NCI-H510A treated with DMSO at 0.1 percent for 48 hours (cell line): Measurements from ENCODE around the gene SPRYD4.
"Not testable (repeated sequence)": the region's sequence is repeated elsewhere in the genome, so short reads cannot be mapped to it uniquely, and the experiment has no call there.

ENCODE experiments used
- DNase-seq: peaks from one replicate; lab custom pipeline; 2025; lab: John Stamatoyannopoulos, UW

Gene SPRYD4

GRCh38 chr12:56468216-56469006 is at the start of gene SPRYD4:
TSS of gene SPRYD4 (plus strand) at chr12:56468578. CDS start at chr12:56468592, 14 bp downstream.
- DNase-seq = peak; percentile 91

- no peak for DNase-seq
These were observed 48.0 kb upstream of the SPRYD4 start for GRCh38 chr12:56420411-56420810.

- DNase-seq = no peak
These were observed 43.2 kb upstream of the SPRYD4 start for GRCh38 chr12:56425193-56425592.

DNA sequence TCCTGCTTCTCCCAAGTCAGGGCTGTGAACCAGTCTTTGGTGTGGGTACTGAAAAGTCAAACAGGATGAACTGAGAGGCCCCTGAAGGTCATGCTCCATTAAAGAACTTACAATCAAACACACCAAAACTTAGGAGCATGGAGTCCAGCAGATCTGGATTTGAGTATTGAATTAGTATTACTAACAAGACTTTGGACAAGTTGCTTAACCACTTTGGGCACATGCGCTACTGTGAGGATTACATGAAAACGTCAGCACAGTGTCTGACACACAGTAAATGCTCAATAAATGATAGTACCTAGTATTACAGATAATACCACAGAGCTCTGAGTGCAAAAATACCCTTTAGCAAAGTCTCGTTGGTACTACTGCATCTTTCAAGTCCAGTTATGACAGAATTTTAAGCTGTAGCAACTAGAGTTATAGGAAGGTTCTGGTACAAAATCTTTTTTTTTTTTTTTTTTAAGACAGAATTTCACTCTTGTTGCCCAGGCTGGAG is 42.4 kb upstream of the SPRYD4 start:
- no peak for DNase-seq

DNA sequence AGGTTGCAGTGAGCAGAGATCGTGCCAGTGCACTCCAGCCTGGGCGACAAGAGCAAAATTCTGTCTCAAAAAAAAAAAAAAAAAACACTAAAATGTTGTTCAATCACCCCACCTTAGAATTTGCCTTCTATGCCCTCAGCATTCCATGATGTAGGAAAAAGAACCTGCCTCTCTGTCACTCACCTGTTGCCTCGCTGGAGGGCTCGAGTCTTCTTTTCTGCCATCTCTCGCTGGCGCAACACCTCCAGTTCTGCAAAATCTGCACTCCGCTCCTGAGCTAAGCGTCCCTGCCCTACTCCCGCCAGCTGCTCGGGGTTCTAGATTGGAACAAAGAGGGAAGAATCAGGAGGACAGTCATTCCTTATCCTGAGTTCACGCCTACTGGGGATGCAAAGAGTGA is 37.1 kb upstream of the SPRYD4 start:
- no peak for DNase-seq

- DNase-seq = no peak
These were observed 36.5 kb upstream of the SPRYD4 start for GRCh38 chr12:56431850-56432249.

DNA sequence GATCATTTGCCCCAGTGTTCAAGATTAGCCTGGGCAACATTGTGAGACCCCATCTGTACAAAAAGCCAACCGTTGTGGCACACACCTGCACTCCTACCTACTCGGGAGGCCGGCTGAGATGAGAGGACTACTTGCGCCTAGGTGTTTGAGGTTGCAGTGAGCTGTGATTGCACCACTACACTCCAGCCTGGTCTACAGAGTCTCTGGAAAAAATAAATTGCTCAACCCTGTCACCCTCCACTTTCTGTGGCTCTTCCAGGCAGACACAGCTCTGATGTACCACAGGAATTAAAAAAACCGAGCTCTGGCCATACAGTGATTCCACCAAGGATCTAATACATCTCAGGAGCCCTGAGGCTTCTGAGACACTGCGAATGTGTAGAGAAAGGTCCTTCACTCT is 33.5 kb upstream of the SPRYD4 start:
- no peak for DNase-seq

GRCh38 chr12:56437430-56438176 is 30.8 kb upstream of the SPRYD4 start:
- no peak for DNase-seq

GRCh38 chr12:56443208-56443607 is 25.2 kb upstream of the SPRYD4 start:
- DNase-seq = not testable (repeated sequence)

DNA sequence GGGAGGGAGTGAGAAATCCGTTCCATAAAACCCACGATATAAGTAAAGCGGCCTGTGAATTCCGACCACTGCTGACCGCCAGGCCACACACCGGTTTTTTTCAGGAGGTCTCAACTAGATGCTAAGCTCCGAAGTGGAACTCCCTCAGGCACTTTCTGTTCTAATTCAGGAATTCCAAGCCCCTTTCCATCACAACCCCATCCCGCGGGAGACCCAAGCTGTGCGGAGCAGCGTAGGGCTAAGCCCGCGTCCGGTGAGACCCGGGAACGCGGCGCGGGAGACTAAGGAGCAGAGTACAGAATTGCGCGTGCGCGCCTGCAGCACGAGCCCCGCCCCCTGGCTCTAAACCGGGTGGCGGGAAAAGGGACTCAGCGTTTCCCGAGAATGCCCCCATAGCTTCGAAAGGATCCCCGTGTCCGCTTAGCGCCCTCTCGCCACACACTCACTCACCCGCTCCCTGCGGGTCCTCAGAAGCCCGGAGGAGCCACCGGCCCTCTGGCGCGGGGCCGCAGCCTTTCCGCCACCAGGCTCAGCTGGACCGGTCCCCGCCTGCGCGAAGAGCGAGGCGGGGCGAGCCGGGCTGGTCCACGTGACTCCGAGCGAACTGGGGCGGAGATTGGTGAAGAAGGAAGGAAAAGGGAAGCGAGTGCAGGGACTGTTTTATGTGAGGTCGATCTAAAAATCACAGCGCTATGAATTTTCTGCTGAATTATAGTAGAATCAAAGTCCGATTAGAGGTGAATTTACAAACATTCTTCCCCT is 19.3 kb upstream of the SPRYD4 start, which contains the start of gene TIMELESS:
Gene TIMELESS, minus strand, starts transcription at position 567 of the 762 bp plus-strand sequence. CDS start 15,256 bp downstream, outside the sequence.
- peak; percentile 96 for DNase-seq

- DNase-seq = peak; percentile 44
These were observed 18.8 kb upstream of the SPRYD4 start for GRCh38 chr12:56449622-56449984.

GRCh38 chr12:56450241-56450640 is 18.1 kb upstream of the SPRYD4 start:
- no peak for DNase-seq

- DNase-seq = no peak
These were observed 17.2 kb upstream of the SPRYD4 start for GRCh38 chr12:56451147-56451546.

DNA sequence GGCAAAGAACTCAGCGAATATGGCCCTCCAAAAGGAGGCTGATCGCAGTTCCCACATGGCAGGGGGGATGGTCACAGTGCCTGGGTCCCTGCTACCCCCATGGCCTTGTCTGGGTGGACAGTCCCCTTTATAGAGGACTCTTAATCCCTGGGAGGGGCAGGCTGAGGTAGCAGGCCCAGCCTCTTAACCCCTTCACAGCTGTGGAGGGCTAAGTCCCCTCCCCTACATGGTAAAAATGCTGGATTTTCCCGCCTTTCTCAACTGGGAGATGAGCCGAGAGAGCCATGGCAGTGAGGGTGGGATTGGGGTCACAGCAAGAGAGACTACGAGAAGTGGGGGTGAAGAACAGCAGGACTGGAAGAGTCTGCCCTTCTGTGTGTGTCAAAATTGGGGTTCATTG is 13.8 kb upstream of the SPRYD4 start, which contains the start of gene MIP:
Gene MIP, minus strand, starts transcription at position 101 of the 400 bp plus-strand sequence. Its CDS starts 44 bp downstream, at position 57.
- DNase-seq = no peak

GRCh38 chr12:56457817-56458216 is 10.6 kb upstream of the SPRYD4 start:
- no peak for DNase-seq

- no peak for DNase-seq
These were observed 6.9 kb upstream of the SPRYD4 start for GRCh38 chr12:56461235-56462159.

DNA sequence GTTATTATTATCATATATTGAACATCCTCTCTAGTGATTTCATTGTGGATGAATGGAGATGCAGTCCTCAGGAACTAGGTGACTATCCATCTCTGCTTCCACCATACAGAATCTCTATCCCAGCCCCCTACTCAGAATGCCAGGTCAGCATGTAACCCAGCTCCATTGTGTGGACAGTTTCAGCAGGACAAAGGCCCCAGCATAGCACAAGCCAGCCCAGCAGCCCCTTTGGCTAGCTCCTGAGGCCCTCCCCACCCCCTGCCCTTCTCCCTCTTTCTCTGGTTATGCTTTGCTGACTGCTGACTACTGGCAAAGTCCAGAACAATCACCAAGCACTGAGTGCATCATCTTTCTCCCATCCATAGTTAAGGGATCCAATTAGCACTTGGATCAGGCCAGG is 5.8 kb upstream of the SPRYD4 start:
- DNase-seq = no peak

DNA sequence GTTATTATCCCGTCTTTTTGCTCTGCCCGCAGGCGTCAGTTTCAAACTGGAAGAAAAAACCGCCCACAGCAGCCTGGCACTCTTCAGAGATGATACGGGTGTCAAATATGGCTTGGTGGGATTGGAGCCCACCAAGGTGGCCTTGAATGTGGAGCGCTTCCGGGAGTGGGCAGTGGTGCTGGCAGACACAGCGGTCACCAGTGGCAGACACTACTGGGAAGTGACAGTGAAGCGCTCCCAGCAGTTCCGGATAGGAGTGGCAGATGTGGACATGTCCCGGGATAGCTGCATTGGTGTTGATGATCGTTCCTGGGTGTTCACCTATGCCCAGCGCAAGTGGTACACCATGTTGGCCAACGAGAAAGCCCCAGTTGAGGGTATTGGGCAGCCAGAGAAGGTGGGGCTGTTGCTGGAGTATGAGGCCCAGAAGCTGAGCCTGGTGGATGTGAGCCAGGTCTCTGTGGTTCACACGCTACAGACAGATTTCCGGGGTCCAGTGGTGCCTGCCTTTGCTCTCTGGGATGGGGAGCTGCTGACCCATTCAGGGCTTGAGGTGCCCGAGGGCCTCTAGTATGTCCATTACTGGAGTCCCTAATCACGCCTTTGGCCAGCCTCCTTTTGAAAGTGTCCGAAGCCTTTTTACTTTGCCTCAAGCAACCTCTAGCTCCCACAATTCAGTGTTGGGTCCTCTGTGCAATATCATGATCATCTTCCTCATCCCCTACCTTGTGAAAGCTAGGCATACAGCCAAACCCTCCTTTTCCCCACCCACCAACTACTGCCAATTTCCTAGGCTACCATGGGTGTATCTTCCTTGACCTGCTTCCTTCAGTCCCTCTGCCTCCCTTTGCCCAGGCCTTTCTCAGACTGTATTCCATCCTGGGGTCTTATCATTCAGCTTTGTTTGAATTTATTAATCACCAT is 891 bp downstream of the SPRYD4 start:
- DNase-seq = peak; percentile 18

DNA sequence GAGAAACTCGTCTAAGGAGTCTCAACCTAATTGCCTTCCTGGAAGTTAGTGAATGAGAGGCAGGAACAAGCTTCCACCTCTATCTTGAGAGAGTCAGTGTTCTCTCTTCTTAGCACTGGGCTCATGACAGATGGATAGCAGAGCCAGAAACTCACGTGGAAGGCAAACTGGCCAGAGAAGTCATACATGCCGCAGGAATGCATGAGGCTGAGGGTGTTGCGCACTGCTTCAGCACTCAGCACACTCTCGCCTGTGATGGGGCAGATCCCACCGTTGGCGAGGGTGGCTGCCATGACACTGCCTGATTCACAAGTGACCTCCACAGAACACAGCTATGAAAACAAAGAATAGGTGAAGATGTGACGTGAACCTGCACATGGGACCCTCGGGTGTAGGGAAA is 6.0 kb downstream of the SPRYD4 start:
- DNase-seq = no peak

GRCh38 chr12:56476143-56476542 is 7.8 kb downstream of the SPRYD4 start:
- no peak for DNase-seq
